Liver (tissue), 9 donors: ENCODE data around the gene ANKRD60. TPM values are rescaled to one million over a fixed set of nuclear protein-coding genes. Genes with fewer than 3 reads are reported as not detected.

ENCODE experiments used
- DNase-seq: peaks from one replicate; pipeline ENCODE4 v3.0.0-alpha.2; 2017; ENCODE audit warnings: low spot score
- H3K27ac ChIP-seq, 2 donors: one replicate each; pipeline ENCODE4 v1.7.0; 2013; ENCODE audit warnings: inconsistent platforms in 2 of 2, low read length in 2 of 2, control low read depth in 1 of 2, low read depth in 1 of 2, mild to moderate bottlenecking in 1 of 2
- H3K27me3 ChIP-seq, 4 donors: one replicate each; pipeline versions ENCODE4 v1.6.1 to v1.7.0; 2013; ENCODE audit warnings: low read length in 3 of 4, inconsistent platforms in 1 of 4, mild to moderate bottlenecking in 1 of 4, moderate library complexity in 1 of 4; ENCODE audit not compliant: control insufficient read depth in 4 of 4, insufficient read depth in 4 of 4
- H3K36me3 ChIP-seq, 4 donors: one replicate each; pipeline versions ENCODE4 v1.6.1 to v1.7.0; 2013; ENCODE audit warnings: low read length in 3 of 4, mild to moderate bottlenecking in 3 of 4, low read depth in 1 of 4, moderate library complexity in 1 of 4; ENCODE audit not compliant: control insufficient read depth in 4 of 4, insufficient read depth in 3 of 4
- H3K4me1 ChIP-seq, 4 donors: one replicate each; pipeline versions ENCODE4 v1.6.1 to v1.7.0; 2013; ENCODE audit warnings: low read length in 3 of 4, mild to moderate bottlenecking in 3 of 4, moderate library complexity in 1 of 4; ENCODE audit not compliant: control insufficient read depth in 4 of 4, insufficient read depth in 4 of 4
- H3K4me3 ChIP-seq, 3 donors: one replicate each; pipeline versions ENCODE4 v1.6.1 to v1.7.0; 2013; ENCODE audit warnings: low read length in 3 of 3, control low read depth in 1 of 3, low read depth in 1 of 3, mild to moderate bottlenecking in 1 of 3
- H3K9ac ChIP-seq, 2 donors: one replicate each; pipeline ENCODE4 v1.7.0; 2013; ENCODE audit warnings: low read length in 2 of 2, mild to moderate bottlenecking in 2 of 2, moderate library complexity in 2 of 2, control low read depth in 1 of 2, low read depth in 1 of 2
- H3K9me3 ChIP-seq, 4 donors: one replicate each; pipeline versions ENCODE4 v1.6.1 to v1.7.0; 2013; ENCODE audit warnings: low read length in 3 of 4; ENCODE audit not compliant: control insufficient read depth in 4 of 4
- EGR1 ChIP-seq, 2 donors: IDR thresholded peaks; 2 replicates each; pipeline ENCODE4 v1.6.1; 2016 to 2018; ENCODE audit warnings: antibody characterized with exemption in 2 of 2, low read depth in 2 of 2
- FOXA1 ChIP-seq: IDR thresholded peaks from 2 replicates; pipeline ENCODE4 v1.6.1; 2016; ENCODE audit warnings: antibody characterized with exemption
- GABPA ChIP-seq, 2 donors: IDR thresholded peaks in 1 of 2; conservative IDR thresholded peaks in 1 of 2; 2 replicates each; pipeline ENCODE4 v1.6.1; 2016; ENCODE audit warnings: antibody characterized with exemption in 2 of 2, mild to moderate bottlenecking in 1 of 2, moderate library complexity in 1 of 2
- HNF4A ChIP-seq, 2 donors: conservative IDR thresholded peaks; 2 replicates each; pipeline ENCODE4 v1.6.1; 2016; ENCODE audit warnings: antibody characterized with exemption in 2 of 2, mild to moderate bottlenecking in 2 of 2
- HNF4G ChIP-seq: IDR thresholded peaks from 2 replicates; pipeline ENCODE4 v1.6.1; 2016; ENCODE audit warnings: antibody characterized with exemption
- JUND ChIP-seq, 2 donors: IDR thresholded peaks; 2 replicates each; pipeline ENCODE4 v1.6.1; 2016; ENCODE audit warnings: antibody characterized with exemption in 2 of 2
- NR2F2 ChIP-seq: IDR thresholded peaks from 2 replicates; pipeline ENCODE4 v1.6.1; 2016; ENCODE audit warnings: antibody characterized with exemption
- RAD21 ChIP-seq, 2 donors: IDR thresholded peaks; 2 replicates each; pipeline ENCODE4 v1.6.1; 2016; ENCODE audit warnings: antibody characterized with exemption in 2 of 2, mild to moderate bottlenecking in 2 of 2
- RXRA ChIP-seq, 2 donors: IDR thresholded peaks; 2 replicates each; pipeline ENCODE4 v1.6.1; 2017 to 2018; ENCODE audit warnings: antibody characterized with exemption in 2 of 2, mild to moderate bottlenecking in 1 of 2
- SP1 ChIP-seq: IDR thresholded peaks from 2 replicates; pipeline ENCODE4 v1.6.1; 2018; ENCODE audit warnings: antibody characterized with exemption, mild to moderate bottlenecking
- YY1 ChIP-seq: IDR thresholded peaks from 2 replicates; pipeline ENCODE4 v1.6.1; 2016; ENCODE audit warnings: antibody characterized with exemption, mild to moderate bottlenecking
- WGBS: extraction: QIAGEN DNeasy Blood & Tissue Kit; methylation state at CpG from one replicate; pipeline ENCODE4 v1.1.7; 2013; 5-methylcytosine and 5-hydroxymethylcytosine counted together
- polyA plus RNA-seq, 2 donors: library from polyadenylated mRNA; stranded (reverse) in 1 of 2; unstranded in 1 of 2; fragments of 200-250 nt in 1 of 2; fragments of >200 nt in 1 of 2; fragmentation: Nextera tagmentation in 1 of 2; extraction: Ambion mirVana in 1 of 2; gene quantifications; one replicate each; pipeline versions ENCODE4 v1.2.1 to v1.2.3, GENCODE V29; 2013 to 2015
- total RNA-seq, 2 donors: library from RNA; depleted of rRNA; stranded (reverse); fragments of >200 nt; gene quantifications; one replicate each; pipeline ENCODE4 v1.2.3, GENCODE V29; 2014
- TF ChIP-seq, protein P1 (sequence below): fragments of 150-350 bp; IDR thresholded peaks from 2 replicates; pipeline ENCODE4 v1.5.1; 2017; ENCODE audit warnings: improper control_type of control experiment, low read depth, low read length; ENCODE audit not compliant: missing input control
- TF ChIP-seq, protein P2 (sequence below): IDR thresholded peaks from 2 replicates; pipeline ENCODE4 v1.6.1; 2016; ENCODE audit warnings: antibody characterized with exemption
- TF ChIP-seq, protein P3 (sequence below): IDR thresholded peaks from 2 replicates; pipeline ENCODE4 v1.6.1; 2016; ENCODE audit warnings: antibody characterized with exemption
- TF ChIP-seq, protein P4 (sequence below): IDR thresholded peaks from 2 replicates; pipeline ENCODE4 v1.6.1; 2016; ENCODE audit warnings: antibody characterized with exemption
- donor health status: healthy.
- donor health status: healthy.
- donor health status: healthy.
- donor health status: healthy.
- donor health status: healthy.

ANKRD60 gene
- total and polyA plus RNA-seq, 4 donors, result not detected

DNA sequence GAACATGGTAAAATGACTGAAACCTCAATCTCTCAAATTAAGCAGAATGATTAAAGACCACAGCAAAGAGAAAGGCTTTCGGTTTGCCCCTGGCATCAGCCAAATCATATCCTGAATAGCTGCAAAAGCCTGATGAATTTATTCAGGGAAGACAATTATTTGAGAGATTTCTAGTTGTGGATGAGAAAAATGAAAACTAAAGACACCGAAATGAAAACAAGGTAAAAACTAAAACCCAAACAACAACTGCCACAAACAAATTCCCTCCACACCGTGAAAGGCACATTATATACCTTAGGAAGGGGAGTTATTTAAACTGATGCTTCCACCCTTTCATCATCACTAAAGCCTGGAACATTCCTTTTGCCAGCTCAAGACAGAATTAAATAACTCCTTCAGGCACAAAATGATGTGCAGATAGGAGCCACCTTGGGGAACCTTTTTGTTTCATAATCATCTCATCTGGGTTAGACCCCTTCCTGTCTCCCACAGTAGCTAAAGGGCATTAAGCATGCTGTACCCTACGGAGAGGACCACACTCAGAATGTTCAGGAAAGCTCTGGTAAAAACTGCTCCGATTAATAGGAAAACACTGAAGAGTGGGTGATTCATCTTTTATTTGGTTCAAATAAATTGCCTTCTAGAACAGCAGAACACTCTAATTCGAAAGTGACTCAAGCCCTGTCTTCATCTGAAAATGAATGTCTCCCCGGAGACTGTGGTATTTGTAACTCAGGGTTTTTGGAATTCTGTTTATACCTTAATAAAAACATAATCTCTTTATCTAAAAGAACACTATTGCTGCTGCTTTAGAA, 9.1 kb upstream of the ANKRD60 start:
- Histone ChIP-seq H3K4me3 (peak overlapping the region in 1 of 3 donors; percentile 59), H3K9ac (no peak overlapping the region), H3K9me3 (no peaks in the 10 kb centered on the region), H3K27ac (no peak overlapping the region), H3K27me3 (no peaks in the 10 kb centered on the region), H3K4me1 (peaks cover 2 to 8% (median 5%) of the 10 kb centered on the region in 4 donors), H3K36me3 (peaks cover 0 to 4% (median 0%) of the 10 kb centered on the region in 4 donors)
- DNase-seq, result no peak
- TF ChIP-seq, protein P1, sequence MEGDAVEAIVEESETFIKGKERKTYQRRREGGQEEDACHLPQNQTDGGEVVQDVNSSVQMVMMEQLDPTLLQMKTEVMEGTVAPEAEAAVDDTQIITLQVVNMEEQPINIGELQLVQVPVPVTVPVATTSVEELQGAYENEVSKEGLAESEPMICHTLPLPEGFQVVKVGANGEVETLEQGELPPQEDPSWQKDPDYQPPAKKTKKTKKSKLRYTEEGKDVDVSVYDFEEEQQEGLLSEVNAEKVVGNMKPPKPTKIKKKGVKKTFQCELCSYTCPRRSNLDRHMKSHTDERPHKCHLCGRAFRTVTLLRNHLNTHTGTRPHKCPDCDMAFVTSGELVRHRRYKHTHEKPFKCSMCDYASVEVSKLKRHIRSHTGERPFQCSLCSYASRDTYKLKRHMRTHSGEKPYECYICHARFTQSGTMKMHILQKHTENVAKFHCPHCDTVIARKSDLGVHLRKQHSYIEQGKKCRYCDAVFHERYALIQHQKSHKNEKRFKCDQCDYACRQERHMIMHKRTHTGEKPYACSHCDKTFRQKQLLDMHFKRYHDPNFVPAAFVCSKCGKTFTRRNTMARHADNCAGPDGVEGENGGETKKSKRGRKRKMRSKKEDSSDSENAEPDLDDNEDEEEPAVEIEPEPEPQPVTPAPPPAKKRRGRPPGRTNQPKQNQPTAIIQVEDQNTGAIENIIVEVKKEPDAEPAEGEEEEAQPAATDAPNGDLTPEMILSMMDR, result no peak
- peak; percentile 13 for TF ChIP-seq YY1
- 65% methylated on average over 7 of the region's 7 CpGs for WGBS

DNA sequence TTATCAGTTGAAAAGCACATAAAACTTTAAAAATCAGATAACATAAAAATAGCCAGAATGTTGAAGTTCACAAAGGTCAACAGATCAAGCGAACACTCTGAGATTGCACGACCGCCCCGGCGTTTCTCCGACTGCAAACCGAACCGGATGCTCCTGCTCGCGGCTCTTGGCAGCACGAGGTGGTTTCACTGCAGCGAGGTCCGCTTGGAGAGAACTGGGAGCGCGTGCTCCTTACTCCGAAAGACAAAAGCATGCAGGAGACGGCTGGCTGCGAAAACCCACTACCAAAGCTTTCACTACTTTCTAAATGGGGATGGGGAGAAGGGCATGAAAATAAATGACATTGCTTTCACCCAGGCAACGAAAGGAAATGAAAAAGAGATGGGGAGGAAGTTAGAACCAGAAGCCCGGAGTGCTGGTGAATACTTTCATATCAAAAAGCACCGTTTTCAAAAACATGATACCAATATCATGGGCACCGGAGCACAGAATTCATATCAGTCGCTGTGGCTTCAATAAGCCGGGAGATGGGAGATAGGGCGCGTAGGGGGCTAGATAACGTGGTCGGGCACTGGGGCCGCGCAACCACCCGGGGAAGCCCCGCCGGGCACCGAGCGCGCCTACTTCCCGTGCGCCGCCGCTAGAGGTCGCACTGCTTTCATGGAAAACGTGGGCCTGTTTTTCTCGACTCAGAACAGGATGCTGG, 8.3 kb upstream of the ANKRD60 start:
- Histone ChIP-seq H3K4me3 (peak overlapping the region; percentile 14 to 70 (median 59)), H3K27me3 (no peaks in the 10 kb centered on the region), H3K36me3 (peaks cover 0 to 4% (median 0%) of the 10 kb centered on the region in 4 donors), H3K27ac (no peak overlapping the region), H3K9ac (no peak overlapping the region), H3K4me1 (peaks cover 2 to 8% (median 5%) of the 10 kb centered on the region in 4 donors), H3K9me3 (no peaks in the 10 kb centered on the region)
- whole genome bisulfite sequencing, result under 1% methylated on average over 43 of the region's 43 CpGs
- DNase-seq, result peak; percentile 80
- TF ChIP-seq NR2F2, result peak; percentile 82
- TF ChIP-seq, protein P2, sequence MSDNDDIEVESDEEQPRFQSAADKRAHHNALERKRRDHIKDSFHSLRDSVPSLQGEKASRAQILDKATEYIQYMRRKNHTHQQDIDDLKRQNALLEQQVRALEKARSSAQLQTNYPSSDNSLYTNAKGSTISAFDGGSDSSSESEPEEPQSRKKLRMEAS, result peak; percentile 76
- TF ChIP-seq, protein P1, result peak; percentile 94
- TF ChIP-seq RXRA (IDR thresholded peaks at IDR 0.05), result peak in 1 of 2 donors; percentile 6
- peak; percentile 86 to 92 for TF ChIP-seq RAD21 (IDR thresholded peaks at IDR 0.05)
- TF ChIP-seq FOXA1, result no peak
- TF ChIP-seq GABPA (IDR thresholded peaks at IDR 0.05 in 1 of 2, conservative IDR thresholded peaks at IDR 0.05 in 1 of 2), result no peak
- TF ChIP-seq HNF4A (conservative IDR thresholded peaks at IDR 0.05), result peak in 1 of 2 donors; percentile 7

DNA sequence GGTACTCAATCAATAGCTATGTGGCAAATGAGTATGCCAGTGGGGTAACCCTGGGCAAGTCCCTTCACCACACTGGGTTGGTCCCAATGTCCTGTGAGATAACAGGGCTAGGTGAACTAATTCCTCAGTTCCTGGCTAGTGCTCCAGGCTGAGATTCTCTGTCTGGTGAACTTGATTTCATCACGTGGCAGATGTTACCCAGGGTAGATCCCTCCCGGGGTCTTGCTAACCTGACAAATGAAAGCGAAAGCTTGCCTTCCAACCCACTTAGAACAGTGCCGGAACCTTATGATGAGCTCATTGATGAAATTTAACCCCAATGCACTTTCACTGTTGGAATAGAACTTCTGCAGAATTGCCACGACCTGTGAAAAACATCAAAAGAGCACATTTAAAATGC, 6.6 kb upstream of the ANKRD60 start:
- no peaks in the 10 kb centered on the region for H3K9me3 ChIP-seq
- no peak overlapping the region for H3K27ac ChIP-seq
- H3K36me3 ChIP-seq, result peaks cover 0 to 4% (median under 1%) of the 10 kb centered on the region in 4 donors
- no peak overlapping the region for H3K9ac ChIP-seq
- 86% methylated on average over 5 of the region's 5 CpGs for WGBS
- no peak overlapping the region for H3K4me3 ChIP-seq
- no peak for TF ChIP-seq SP1
- TF ChIP-seq, protein P3, sequence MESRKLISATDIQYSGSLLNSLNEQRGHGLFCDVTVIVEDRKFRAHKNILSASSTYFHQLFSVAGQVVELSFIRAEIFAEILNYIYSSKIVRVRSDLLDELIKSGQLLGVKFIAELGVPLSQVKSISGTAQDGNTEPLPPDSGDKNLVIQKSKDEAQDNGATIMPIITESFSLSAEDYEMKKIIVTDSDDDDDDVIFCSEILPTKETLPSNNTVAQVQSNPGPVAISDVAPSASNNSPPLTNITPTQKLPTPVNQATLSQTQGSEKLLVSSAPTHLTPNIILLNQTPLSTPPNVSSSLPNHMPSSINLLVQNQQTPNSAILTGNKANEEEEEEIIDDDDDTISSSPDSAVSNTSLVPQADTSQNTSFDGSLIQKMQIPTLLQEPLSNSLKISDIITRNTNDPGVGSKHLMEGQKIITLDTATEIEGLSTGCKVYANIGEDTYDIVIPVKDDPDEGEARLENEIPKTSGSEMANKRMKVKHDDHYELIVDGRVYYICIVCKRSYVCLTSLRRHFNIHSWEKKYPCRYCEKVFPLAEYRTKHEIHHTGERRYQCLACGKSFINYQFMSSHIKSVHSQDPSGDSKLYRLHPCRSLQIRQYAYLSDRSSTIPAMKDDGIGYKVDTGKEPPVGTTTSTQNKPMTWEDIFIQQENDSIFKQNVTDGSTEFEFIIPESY, result no peak
- no peak for TF ChIP-seq RXRA (IDR thresholded peaks at IDR 0.05)
- TF ChIP-seq EGR1 (IDR thresholded peaks at IDR 0.05; ENCODE audit: low read depth in 2 of 2), result no peak
- TF ChIP-seq, protein P2, result no peak
- no peak for TF ChIP-seq YY1
- no peak for TF ChIP-seq FOXA1
- no peak for TF ChIP-seq HNF4G
- TF ChIP-seq RAD21 (IDR thresholded peaks at IDR 0.05), result no peak
- TF ChIP-seq JUND (IDR thresholded peaks at IDR 0.05), result no peak
- TF ChIP-seq, protein P4, sequence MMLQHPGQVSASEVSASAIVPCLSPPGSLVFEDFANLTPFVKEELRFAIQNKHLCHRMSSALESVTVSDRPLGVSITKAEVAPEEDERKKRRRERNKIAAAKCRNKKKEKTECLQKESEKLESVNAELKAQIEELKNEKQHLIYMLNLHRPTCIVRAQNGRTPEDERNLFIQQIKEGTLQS, result no peak
- peaks cover 2 to 8% (median 5%) of the 10 kb centered on the region in 4 donors for H3K4me1 ChIP-seq
- H3K27me3 ChIP-seq, result no peaks in the 10 kb centered on the region
- DNase-seq, result no peak
